GM18867 (cell line): ENCODE results near the gene PRUNE2.

ENCODE experiments used
- ATAC-seq: cut with Tn5 transposase; IDR thresholded peaks from one replicate; pipeline ENCODE4 v1.9.1; 2021; ENCODE audit warnings: mild to moderate bottlenecking, moderate library complexity; ENCODE audit not compliant: unreplicated experiment

The PRUNE2 gene

GRCh38 chr9:76900884-76901440, 5.0 kb downstream of the PRUNE2 start:
- ATAC-seq: no peak

GRCh38 chr9:76898786-76899185, 7.1 kb downstream of the PRUNE2 start:
- ATAC-seq: no peak

- no peak for ATAC-seq
Measured at GRCh38 chr9:76897804-76898525, 7.9 kb downstream of the PRUNE2 start.

GRCh38 chr9:76896035-76896434, 9.9 kb downstream of the PRUNE2 start:
- no peak for ATAC-seq

GRCh38 chr9:76895186-76895585, 10.7 kb downstream of the PRUNE2 start:
- no peak for ATAC-seq

GRCh38 chr9:76894198-76894597, 11.7 kb downstream of the PRUNE2 start:
- ATAC-seq: no peak

GRCh38 chr9:76893395-76893932, 12.4 kb downstream of the PRUNE2 start:
- no peak for ATAC-seq

- ATAC-seq: peak; percentile 75
Measured at GRCh38 chr9:76891874-76892273, 14.0 kb downstream of the PRUNE2 start.

GRCh38 chr9:76891279-76891678, 14.6 kb downstream of the PRUNE2 start:
- ATAC-seq: no peak

GRCh38 chr9:76887951-76888350, 18.0 kb downstream of the PRUNE2 start:
- no peak for ATAC-seq

- peak; percentile 52 for ATAC-seq
Measured at GRCh38 chr9:76887003-76887821, 18.7 kb downstream of the PRUNE2 start.

- ATAC-seq: no peak
Measured at GRCh38 chr9:76886318-76886717, 19.6 kb downstream of the PRUNE2 start.

GRCh38 chr9:76884823-76885222, 21.1 kb downstream of the PRUNE2 start:
- ATAC-seq: no peak

GRCh38 chr9:76883341-76883855, 22.5 kb downstream of the PRUNE2 start:
- ATAC-seq: no peak

GRCh38 chr9:76882686-76883085, 23.2 kb downstream of the PRUNE2 start:
- ATAC-seq: peak; percentile 70

- ATAC-seq: no peak
Measured at GRCh38 chr9:76880210-76880609, 25.7 kb downstream of the PRUNE2 start.

GRCh38 chr9:76878933-76879332, 27.0 kb downstream of the PRUNE2 start:
- no peak for ATAC-seq

- no peak for ATAC-seq
Measured at GRCh38 chr9:76877961-76878360, 28.0 kb downstream of the PRUNE2 start.

- no peak for ATAC-seq
Measured at GRCh38 chr9:76876098-76876497, 29.8 kb downstream of the PRUNE2 start.

- ATAC-seq: no peak
Measured at GRCh38 chr9:76873821-76874220, 32.1 kb downstream of the PRUNE2 start.

GRCh38 chr9:76873056-76873792, 32.7 kb downstream of the PRUNE2 start:
- no peak for ATAC-seq
